PC-9 (cell line): ENCODE measurements around the gene MCOLN1.

Experiments
- CTCF ChIP-seq: fragments of 200-600 bp; sonication (generic); conservative IDR thresholded peaks from 2 replicates; pipeline ENCODE4 v1.6.1; 2017; ENCODE audit warnings: mixed run types, antibody characterized with exemption, mild to moderate bottlenecking, moderate library complexity
- EZH2 ChIP-seq: fragments of 200-600 bp; sonication (generic); IDR thresholded peaks from 2 replicates; pipeline ENCODE4 v1.8.0; 2017; ENCODE audit warnings: antibody characterized with exemption, low read depth

- TF ChIP-seq CTCF (no peak), EZH2 (no peak)
These were observed 15.8 kb upstream of the MCOLN1 start for GRCh38 chr19:7506385-7507328.
